HG03460 (cell line): ENCODE results near the gene DPP10.

Experiments
- ATAC-seq: cut with Tn5 transposase; IDR thresholded peaks from one replicate; pipeline ENCODE4 v1.9.1; 2021; ENCODE audit not compliant: unreplicated experiment

DPP10 gene

GRCh38 chr2:115115135-115115534 lies 672.7 kb downstream of the DPP10 start:
- ATAC-seq, result no peak

DNA sequence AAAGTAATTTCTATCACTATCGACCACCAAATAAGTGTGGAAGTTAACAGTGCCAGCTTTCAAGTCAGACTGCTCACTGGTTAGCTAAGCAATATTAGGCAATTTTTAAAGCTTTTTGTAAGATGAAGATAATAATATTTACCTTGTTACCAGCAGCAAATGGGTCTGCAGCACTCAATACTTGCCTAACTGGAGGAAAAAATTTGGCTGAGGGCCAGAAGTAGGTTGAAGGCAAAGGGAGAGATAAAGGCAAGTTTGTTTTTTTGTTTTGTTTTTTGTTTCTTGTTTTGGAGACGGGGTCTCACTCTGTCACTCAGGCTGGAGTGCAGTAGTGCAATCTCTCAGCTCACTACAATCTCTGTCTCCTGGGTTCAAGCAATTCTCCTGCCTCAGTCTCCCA lies 675.9 kb downstream of the DPP10 start:
- no peak for ATAC-seq

DNA sequence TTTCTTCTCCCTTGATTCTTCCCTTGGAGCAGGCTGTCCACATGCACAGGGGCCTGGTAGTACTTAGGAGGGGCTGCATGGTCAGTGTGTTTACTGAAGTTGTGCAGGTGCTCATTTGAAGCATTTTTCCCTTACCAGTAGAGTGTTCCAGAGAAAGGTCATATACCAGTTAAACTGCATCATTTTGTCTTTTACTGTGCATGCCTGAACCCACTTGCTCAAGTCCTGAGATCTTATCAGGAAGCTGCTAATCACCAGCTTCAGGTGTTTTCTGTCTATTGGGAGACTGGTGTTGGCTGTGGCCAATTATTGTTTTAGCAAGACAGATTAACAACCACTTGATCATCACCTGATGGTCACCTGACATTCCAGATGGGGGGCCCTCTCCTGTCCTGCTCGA lies 676.6 kb downstream of the DPP10 start:
- ATAC-seq, result no peak

GRCh38 chr2:115122701-115123100 lies 680.3 kb downstream of the DPP10 start:
- ATAC-seq, result no peak

DNA sequence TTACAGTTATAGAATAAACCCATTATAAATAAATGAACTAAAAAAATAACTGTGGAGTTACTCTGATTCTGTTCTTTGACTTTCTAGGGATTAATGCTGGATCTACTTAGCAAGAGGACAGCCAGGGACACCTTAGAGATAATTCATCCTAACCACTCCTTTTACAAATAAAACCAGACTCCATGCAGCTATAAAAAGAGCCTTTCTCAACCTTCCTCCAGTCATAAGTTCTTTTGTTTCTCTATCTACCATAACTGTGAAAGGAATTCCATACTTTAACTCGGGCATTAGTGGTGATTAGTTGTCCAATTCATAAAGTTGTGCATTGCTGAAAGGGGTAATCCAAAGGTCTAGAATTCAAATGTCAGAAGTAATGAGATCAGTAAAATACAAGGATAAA lies 682.4 kb downstream of the DPP10 start:
- ATAC-seq, result no peak

DNA sequence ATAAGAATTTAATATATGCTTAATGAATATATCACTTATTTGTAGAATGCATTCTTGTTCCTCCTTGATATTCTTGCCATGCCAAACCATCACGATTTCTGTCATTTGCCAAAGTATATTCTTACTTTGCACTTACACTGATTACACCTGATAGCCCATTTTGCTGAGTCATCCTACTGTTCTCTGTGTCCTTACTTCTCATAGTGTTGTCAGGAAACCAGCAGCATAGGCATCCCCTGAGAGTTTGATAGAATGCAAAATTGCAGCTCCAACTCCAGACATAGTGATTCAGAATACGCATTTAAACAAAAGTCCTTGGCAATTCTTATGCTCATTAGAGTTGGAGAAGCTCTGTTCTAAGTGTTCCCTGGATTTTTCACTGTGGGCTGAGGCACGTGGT lies 687.1 kb downstream of the DPP10 start:
- ATAC-seq, result no peak

- ATAC-seq, result no peak
Measured at GRCh38 chr2:115160531-115161080, 718.2 kb downstream of the DPP10 start.

- no peak for ATAC-seq
Measured at GRCh38 chr2:115161081-115161770, 718.8 kb downstream of the DPP10 start.

GRCh38 chr2:115161771-115162493 lies 719.5 kb downstream of the DPP10 start:
- no peak for ATAC-seq

DNA sequence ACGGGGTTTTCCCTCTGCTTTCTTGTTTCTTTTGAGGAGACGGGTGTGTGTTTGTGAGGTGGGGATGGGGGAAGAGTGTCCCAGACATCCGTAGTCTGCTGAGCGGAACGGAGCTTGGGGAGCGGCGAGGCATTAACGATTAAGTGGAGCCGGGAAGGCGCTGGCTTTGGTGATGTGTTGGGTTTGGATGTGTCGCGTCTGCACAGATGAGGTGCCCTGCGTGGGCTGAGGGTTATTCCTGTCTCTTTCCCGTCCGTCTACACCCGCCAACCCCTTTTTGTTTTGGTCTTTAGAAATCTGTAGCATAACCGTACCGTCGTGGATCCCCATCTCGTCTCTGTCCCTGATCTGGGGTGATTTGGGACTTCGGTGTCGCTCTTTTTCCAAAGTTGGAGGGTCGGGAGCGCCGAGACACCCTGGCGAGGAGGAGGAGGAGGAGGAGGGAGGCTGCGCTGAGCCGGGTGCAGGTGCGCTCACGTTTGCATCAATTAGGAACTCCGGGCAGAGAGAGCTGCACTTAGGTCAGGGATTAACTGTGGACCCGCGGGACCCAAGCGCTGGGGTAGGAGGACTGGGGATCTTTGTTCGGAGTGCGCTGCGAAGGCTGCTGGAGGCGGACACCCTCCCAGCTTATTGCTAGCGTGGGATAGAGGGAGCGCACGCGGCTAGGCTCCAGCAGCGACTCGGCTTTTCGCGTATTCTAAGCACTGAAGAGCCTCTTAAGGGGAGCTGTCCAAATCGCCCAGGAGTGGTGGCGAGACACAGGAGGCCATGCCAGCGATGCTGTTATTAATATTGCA lies 720.3 kb downstream of the DPP10 start:
- no peak for ATAC-seq

GRCh38 chr2:115163572-115163971 lies 721.1 kb downstream of the DPP10 start:
- no peak for ATAC-seq

DNA sequence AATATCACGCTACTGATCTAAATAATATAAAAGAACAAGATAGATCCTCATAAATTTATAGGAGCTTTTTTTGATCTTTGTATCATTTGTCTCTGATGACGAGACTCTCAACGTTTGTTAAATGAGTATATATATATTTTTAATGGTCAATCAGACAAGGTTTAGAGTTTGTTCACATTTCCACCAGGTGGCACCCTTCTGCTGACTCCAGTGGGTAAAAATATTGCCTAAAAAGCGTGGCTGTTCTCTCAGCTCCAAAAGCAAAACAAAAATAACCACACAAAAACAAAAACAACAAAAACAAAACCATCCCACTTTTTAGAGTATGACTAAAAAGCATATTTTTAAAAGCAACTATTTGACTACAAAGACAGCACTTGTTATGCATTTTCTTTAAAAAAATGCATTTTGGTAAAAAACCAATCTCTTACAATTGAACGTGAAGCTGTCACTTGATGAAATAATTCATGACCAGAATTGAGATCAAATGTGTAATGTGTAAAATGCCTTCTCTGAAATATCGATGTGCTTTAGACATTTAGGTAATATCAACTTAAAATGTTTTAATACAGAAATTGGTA lies 723.2 kb downstream of the DPP10 start:
- ATAC-seq, result no peak

DNA sequence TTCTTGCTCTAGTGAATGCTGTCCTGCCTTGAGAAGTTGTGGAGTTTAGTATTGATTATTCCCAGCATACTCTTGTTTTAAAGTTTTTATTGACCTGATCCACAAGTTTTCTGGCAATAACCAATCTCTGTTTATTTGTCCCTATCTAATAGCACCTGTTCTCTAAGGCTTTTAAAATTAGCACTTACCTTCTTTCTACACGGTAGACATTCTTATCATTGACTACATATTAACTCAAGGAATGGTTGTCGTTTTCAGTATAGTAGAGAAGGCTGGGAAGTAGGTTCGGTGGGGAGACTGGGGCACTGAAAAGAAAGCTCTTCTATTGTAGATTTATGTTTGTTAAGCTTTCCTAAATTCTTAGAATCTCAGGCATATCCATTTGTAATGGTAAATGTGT lies 726.0 kb downstream of the DPP10 start:
- no peak for ATAC-seq

DNA sequence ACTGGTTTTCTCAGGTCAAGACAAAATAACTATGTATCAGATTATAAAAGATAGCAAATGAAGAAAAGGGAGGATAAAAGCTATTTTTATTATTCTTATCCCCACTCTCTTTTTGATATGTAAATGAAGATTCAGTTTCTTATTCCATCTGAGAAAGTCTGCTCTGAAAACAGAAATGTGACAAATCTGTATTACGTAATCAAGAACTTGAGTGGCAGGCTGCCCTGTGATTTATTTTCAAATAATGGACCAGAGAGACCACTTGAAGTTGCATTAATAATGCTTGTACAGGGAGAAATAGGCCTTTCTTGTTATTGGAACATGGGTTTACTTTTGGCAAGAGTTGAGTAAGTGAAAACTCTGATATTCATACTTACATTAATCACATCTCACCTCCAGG lies 727.4 kb downstream of the DPP10 start:
- ATAC-seq, result no peak

DNA sequence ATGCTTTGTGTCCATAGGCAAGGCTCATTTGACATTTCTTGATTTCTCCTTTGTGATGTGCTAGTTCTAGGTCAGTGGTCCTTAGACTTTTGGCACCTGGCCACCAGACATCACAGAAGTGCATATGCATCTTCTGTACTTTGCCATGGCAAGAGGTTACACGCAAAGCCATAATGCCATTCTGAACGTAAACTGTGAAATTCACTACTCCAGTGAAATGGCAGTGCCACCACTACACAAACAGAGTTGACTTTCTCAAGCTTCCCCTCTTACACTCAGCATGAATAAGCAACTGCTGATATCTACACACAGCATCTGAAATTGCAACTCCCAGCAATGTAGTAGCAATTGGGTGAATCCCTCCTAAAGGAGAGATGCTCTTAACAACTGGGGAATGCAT lies 729.3 kb downstream of the DPP10 start:
- ATAC-seq, result no peak

- no peak for ATAC-seq
Measured at GRCh38 chr2:115174651-115175050, 732.2 kb downstream of the DPP10 start.

DNA sequence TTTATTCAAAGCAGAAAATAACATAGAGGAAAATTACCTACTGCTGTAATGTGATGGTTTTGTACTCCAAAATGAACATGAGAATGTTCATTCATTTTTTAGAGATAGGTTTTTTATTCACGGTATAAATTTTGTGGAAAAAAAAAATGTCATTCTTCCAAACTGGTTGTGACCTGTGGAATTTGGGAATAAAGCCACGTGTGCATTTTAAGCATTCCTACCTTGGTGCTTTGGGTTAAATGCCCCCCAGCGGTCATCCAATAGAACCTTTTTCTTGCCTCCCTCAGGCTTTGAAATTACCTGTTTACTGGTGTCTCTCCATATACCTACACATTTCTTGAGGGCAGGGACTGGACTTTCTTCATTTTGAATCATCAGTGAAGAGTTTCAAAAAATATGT lies 740.7 kb downstream of the DPP10 start:
- ATAC-seq, result no peak

DNA sequence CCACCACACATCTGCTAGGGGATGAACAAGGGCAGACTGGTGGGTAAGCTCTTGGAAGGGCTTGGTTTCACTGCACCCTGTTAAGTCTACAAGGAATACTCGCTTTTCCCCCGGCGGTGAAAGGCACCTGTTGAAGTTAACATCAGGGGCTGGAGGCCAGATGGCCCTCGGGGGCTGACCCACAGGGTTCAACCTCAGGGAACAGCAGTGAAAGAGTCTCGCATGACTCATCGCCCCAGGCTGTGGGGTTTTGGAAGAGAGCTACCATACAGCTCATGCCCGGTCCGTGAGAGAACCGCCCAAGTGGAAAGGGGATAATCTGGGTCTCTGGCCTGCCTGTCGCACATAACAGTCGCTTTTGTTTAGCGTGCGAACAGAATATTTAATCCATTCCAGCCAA lies 748.0 kb downstream of the DPP10 start:
- no peak for ATAC-seq

DNA sequence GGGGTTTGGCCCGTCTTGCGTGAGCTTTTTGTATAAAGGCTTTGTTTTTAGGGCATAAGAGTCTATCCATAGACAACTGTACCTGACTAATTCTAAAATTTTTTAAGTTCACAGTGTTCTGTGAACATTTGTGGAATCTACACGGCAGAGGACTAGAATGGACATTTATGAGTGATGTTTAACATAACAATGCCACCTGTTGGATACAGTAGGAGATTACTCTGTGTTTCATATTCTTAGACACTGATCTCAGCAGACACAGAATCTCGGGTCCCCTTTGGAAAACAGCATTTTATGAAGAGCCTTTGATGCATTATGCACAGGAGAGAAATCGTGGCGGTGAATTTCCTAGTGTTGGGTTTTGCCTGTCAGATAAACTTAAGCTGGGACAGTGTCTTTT lies 752.2 kb downstream of the DPP10 start:
- ATAC-seq, result no peak

DNA sequence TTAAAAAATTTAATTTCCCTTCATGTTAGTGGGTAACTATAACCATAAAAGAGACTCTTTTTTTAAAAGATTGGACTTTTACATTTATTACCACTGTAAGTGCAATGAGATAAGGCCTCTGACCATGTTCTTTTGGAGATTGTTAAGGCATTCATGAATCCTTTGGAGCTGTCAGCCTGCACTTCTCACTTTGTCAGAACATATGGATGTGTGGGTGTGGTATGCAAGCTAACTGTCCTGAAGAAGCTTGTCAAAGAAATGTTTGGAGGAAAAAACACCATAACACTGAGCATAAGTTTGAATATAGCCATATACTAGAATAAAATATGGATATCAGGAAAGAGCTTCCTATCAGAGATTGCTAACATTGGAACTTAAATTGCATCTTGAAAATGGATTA lies 754.1 kb downstream of the DPP10 start:
- no peak for ATAC-seq

DNA sequence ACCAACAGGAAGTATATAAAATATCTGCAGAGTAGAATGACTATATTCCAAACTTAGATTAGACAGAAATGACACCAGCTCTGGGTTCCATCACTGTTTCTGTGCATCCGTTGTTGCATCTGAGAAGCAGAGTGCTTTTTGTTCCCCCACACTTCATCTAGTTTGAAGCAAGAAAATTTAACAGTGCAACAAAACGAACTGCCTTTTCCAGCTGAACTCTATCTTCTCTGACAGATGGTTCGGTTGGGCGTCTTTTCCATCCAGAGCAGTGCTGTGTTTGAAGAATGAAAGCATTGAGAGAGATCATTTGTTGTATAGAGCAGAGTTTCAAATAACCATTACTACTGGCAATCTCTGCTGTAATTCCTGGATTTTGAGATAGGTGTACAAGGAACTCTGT lies 757.5 kb downstream of the DPP10 start:
- ATAC-seq, result no peak
